H9 (cell line): ENCODE data around the gene BIRC5. TPM values are rescaled to one million over a fixed set of nuclear protein-coding genes. Genes with fewer than 3 reads are reported as not detected.

Experiments used
- DNase-seq: peaks from one replicate; pipeline ENCODE4 v3.0.0-alpha.2; 2017
- H2AFZ ChIP-seq: one replicate; pipeline ENCODE4 v1.6.1; 2013; ENCODE audit warnings: mild to moderate bottlenecking, low read length, control low read depth, moderate library complexity
- H2AK5ac ChIP-seq: 2 replicates; pipeline ENCODE4 v1.6.1; 2013; ENCODE audit warnings: low read length, control low read depth, mixed read lengths; ENCODE audit not compliant: insufficient read length
- H2BK120ac ChIP-seq: one replicate; pipeline ENCODE4 v1.6.1; 2013; ENCODE audit warnings: low read depth, mild to moderate bottlenecking, low read length, control low read depth, inconsistent platforms; ENCODE audit not compliant: poor library complexity, severe bottlenecking
- H2BK12ac ChIP-seq: 2 replicates; pipeline ENCODE4 v1.6.1; 2013; ENCODE audit warnings: low read length, control low read depth, mixed read lengths, low read depth; ENCODE audit not compliant: insufficient read length
- H2BK15ac ChIP-seq: 2 replicates; pipeline ENCODE4 v1.6.1; 2013; ENCODE audit warnings: low read depth, low read length, control low read depth
- H2BK20ac ChIP-seq: one replicate; pipeline ENCODE4 v1.6.1; 2013; ENCODE audit warnings: low read depth, mild to moderate bottlenecking, low read length, control low read depth, inconsistent platforms; ENCODE audit not compliant: poor library complexity, severe bottlenecking
- H2BK5ac ChIP-seq: 2 replicates; pipeline ENCODE4 v1.6.1; 2013; ENCODE audit warnings: low read length, control low read depth, mixed read lengths; ENCODE audit not compliant: insufficient read length
- H3K14ac ChIP-seq: 2 replicates; pipeline ENCODE4 v1.6.1; 2013; ENCODE audit warnings: low read length, control low read depth; ENCODE audit not compliant: insufficient read depth
- H3K18ac ChIP-seq: 2 replicates; pipeline ENCODE4 v1.6.1; 2013; ENCODE audit warnings: low read depth, mild to moderate bottlenecking, mixed read lengths, low read length, control low read depth; ENCODE audit not compliant: insufficient read length
- H3K23ac ChIP-seq: 2 replicates; pipeline ENCODE4 v1.6.1; 2013; ENCODE audit warnings: low read length, control low read depth, mixed read lengths, low read depth; ENCODE audit not compliant: insufficient read length
- H3K23me2 ChIP-seq: 2 replicates; pipeline ENCODE4 v1.6.1; 2013; ENCODE audit warnings: low read depth, mild to moderate bottlenecking, mixed read lengths, low read length, control low read depth; ENCODE audit not compliant: insufficient read length, poor library complexity, severe bottlenecking
- H3K27ac ChIP-seq: 2 replicates; pipeline ENCODE4 v1.5.1; 2013; ENCODE audit warnings: low read length, control low read depth, mixed read lengths, low read depth; ENCODE audit not compliant: insufficient read length
- H3K27me3 ChIP-seq: 2 replicates; pipeline ENCODE4 v1.6.1; 2013; ENCODE audit warnings: low read length, control low read depth, inconsistent platforms; ENCODE audit not compliant: insufficient read depth
- H3K4ac ChIP-seq: 2 replicates; pipeline ENCODE4 v1.6.1; 2013; ENCODE audit warnings: low read depth, mild to moderate bottlenecking, control low read depth, inconsistent platforms, low read length, moderate library complexity
- H3K4me1 ChIP-seq: 2 replicates; pipeline ENCODE4 v1.6.1; 2013; ENCODE audit warnings: low read length, control low read depth, inconsistent platforms; ENCODE audit not compliant: insufficient read depth
- H3K4me2 ChIP-seq: 2 replicates; pipeline ENCODE4 v1.6.1; 2013; ENCODE audit warnings: low read length, control low read depth, mixed read lengths; ENCODE audit not compliant: insufficient read length, insufficient read depth
- H3K56ac ChIP-seq: 2 replicates; pipeline ENCODE4 v1.6.1; 2013; ENCODE audit warnings: low read depth, mild to moderate bottlenecking, mixed read lengths, low read length, control low read depth; ENCODE audit not compliant: insufficient read length
- H3K79me1 ChIP-seq: 2 replicates; pipeline ENCODE4 v1.6.1; 2013; ENCODE audit warnings: low read depth, mild to moderate bottlenecking, moderate library complexity, low read length, control low read depth, inconsistent platforms; ENCODE audit not compliant: insufficient read depth, poor library complexity, severe bottlenecking
- H3K79me2 ChIP-seq: 2 replicates; pipeline ENCODE4 v1.6.1; 2013; ENCODE audit warnings: low read length, control low read depth, inconsistent platforms; ENCODE audit not compliant: insufficient read depth
- H3K9ac ChIP-seq: 2 replicates; pipeline ENCODE4 v1.6.1; 2013; ENCODE audit warnings: low read length, control low read depth, mixed read lengths; ENCODE audit not compliant: insufficient read length; ENCODE audit errors: extremely low read depth
- H3K9me3 ChIP-seq: one replicate; pipeline ENCODE4 v1.6.1; 2013; ENCODE audit warnings: low read depth, low read length, inconsistent platforms; ENCODE audit not compliant: control insufficient read depth
- H3T11ph ChIP-seq: one replicate; pipeline ENCODE4 v1.6.1; 2013; ENCODE audit warnings: mild to moderate bottlenecking, low read length, control low read depth, inconsistent platforms
- H4K20me1 ChIP-seq: one replicate; pipeline ENCODE4 v1.6.1; 2013; ENCODE audit not compliant: control insufficient read depth, insufficient read length, insufficient read depth
- H4K5ac ChIP-seq: 2 replicates; pipeline ENCODE4 v1.6.1; 2013; ENCODE audit warnings: low read depth, mild to moderate bottlenecking, mixed read lengths, low read length, control low read depth; ENCODE audit not compliant: insufficient read length
- H4K8ac ChIP-seq: replicated peaks from 2 replicates; pipeline ENCODE4 v1.6.1; 2013; ENCODE audit warnings: low read length, control low read depth, mixed read lengths, low read depth; ENCODE audit not compliant: insufficient read length
- H4K91ac ChIP-seq: 2 replicates; pipeline ENCODE4 v1.6.1; 2013; ENCODE audit warnings: low read depth, mild to moderate bottlenecking, moderate library complexity, mixed read lengths, low read length, control low read depth; ENCODE audit not compliant: insufficient read length
- H3K27ac Mint-ChIP-seq, 3 experiments: 2 replicates in 2 of 3; 3 replicates in 1 of 3; pipeline ENCODE4 v1.8.0; 2020 to 2021; ENCODE audit warnings: mixed read lengths in 3 of 3, mild to moderate bottlenecking in 1 of 3, moderate library complexity in 1 of 3
- H3K27me3 Mint-ChIP-seq: 2 replicates; pipeline ENCODE4 v1.8.0; 2021; ENCODE audit warnings: low read depth, mild to moderate bottlenecking, moderate library complexity, mixed read lengths
- H3K36me3 Mint-ChIP-seq, 3 experiments: 2 replicates in 2 of 3; 3 replicates in 1 of 3; pipeline ENCODE4 v1.8.0; 2020 to 2021; ENCODE audit warnings: low read depth in 3 of 3, mixed read lengths in 3 of 3; ENCODE audit not compliant: insufficient read depth in 1 of 3
- H3K4me1 Mint-ChIP-seq, 2 experiments: 2 replicates each; pipeline ENCODE4 v1.8.0; 2020; ENCODE audit warnings: mixed read lengths in 2 of 2
- H3K4me3 Mint-ChIP-seq, 2 experiments: 2 replicates in 1 of 2; 3 replicates in 1 of 2; pipeline ENCODE4 v1.8.0; 2020 to 2021; ENCODE audit warnings: mild to moderate bottlenecking in 2 of 2, mixed read lengths in 2 of 2, moderate library complexity in 1 of 2
- H3K9me3 Mint-ChIP-seq, 2 experiments: 2 replicates in 1 of 2; 3 replicates in 1 of 2; pipeline ENCODE4 v1.8.0; 2020; ENCODE audit warnings: mild to moderate bottlenecking in 2 of 2, mixed read lengths in 2 of 2, moderate library complexity in 1 of 2
- CTCF ChIP-seq: fragments of 200-600 bp; sonication (generic); conservative IDR thresholded peaks from 3 replicates; pipeline ENCODE4 v1.8.0; 2021; ENCODE audit warnings: antibody characterized with exemption, mild to moderate bottlenecking
- WGBS: extraction: QIAGEN DNeasy Blood & Tissue Kit; methylation state at CpG from one replicate; pipeline ENCODE4 v1.1.7; 2013; ENCODE audit warnings: missing lambda C conversion rate, low lambda C conversion rate, mixed read lengths; ENCODE audit not compliant: insufficient read length; ENCODE audit errors: extremely low coverage; 5-methylcytosine and 5-hydroxymethylcytosine counted together
- total RNA-seq: library from RNA; stranded (reverse); gene quantifications from 2 replicates; pipeline ENCODE4 v1.2.1, GENCODE V29; 2021

Gene BIRC5
- total RNA-seq, 1 experiment from 2014 or later = 97.8 TPM

GRCh38 chr17:78266771-78267170 lies 52.7 kb downstream of the BIRC5 start:
- Mint-ChIP-seq H3K4me3 (no peak overlapping the region), H3K9me3 (no peaks in the 10 kb centered on the region)
- H2AFZ ChIP-seq = no peak overlapping the region

More at GRCh38 chr17:78266771-78267170, 52.7 kb downstream of the BIRC5 start:
- Histone ChIP-seq H2BK120ac (no peak overlapping the region), H3K4ac (no peak overlapping the region), H3K79me2 (no peaks in the 10 kb centered on the region), H4K20me1 (no peaks in the 10 kb centered on the region), H4K8ac (no peak overlapping the region), H3K9ac (no peak overlapping the region), H2BK5ac (no peak overlapping the region), H3K27ac (no peak overlapping the region), H3K79me1 (no peaks in the 10 kb centered on the region), H3K14ac (no peak overlapping the region), H2BK15ac (no peak overlapping the region), H2AK5ac (no peak overlapping the region), H2BK20ac (no peak overlapping the region), H2BK12ac (no peak overlapping the region), H3K23me2 (peaks cover 4% of the 10 kb centered on the region), H3K27me3 (no peaks in the 10 kb centered on the region; the same call in 1 of the 2 replicates), H4K5ac (no peak overlapping the region), H4K91ac (no peak overlapping the region), H3K23ac (no peak overlapping the region), H3K4me2 (no peak overlapping the region), H3K56ac (no peak overlapping the region), H3T11ph (no peak overlapping the region), H3K4me1 (peaks cover 6% of the 10 kb centered on the region; the same call in 1 of the 2 replicates), H3K9me3 (no peaks in the 10 kb centered on the region), H3K18ac (no peak overlapping the region)
- peaks cover 14% of the 10 kb centered on the region for H3K27me3 Mint-ChIP-seq
- TF ChIP-seq CTCF = no peak
- peak overlapping the region in 1 of 3 experiments; percentile 23; a peak in 2 of 7 replicates for H3K27ac Mint-ChIP-seq
- H3K36me3 Mint-ChIP-seq = no peaks in the 10 kb centered on the region
- no CpG with 5 or more reads among the region's 9 CpGs for WGBS
- H3K4me1 Mint-ChIP-seq = peaks cover 40 to 56% of the 10 kb centered on the region in 2 experiments
- DNase-seq = peak; percentile 33
